ENCODE measurements around the gene PDZD2. TPM values are rescaled to one million over a fixed set of nuclear protein-coding genes. Genes with fewer than 3 reads are reported as not detected.

The PDZD2 gene
- total RNA-seq, 1 donor from 2014 or later = 1.1 TPM

DNA sequence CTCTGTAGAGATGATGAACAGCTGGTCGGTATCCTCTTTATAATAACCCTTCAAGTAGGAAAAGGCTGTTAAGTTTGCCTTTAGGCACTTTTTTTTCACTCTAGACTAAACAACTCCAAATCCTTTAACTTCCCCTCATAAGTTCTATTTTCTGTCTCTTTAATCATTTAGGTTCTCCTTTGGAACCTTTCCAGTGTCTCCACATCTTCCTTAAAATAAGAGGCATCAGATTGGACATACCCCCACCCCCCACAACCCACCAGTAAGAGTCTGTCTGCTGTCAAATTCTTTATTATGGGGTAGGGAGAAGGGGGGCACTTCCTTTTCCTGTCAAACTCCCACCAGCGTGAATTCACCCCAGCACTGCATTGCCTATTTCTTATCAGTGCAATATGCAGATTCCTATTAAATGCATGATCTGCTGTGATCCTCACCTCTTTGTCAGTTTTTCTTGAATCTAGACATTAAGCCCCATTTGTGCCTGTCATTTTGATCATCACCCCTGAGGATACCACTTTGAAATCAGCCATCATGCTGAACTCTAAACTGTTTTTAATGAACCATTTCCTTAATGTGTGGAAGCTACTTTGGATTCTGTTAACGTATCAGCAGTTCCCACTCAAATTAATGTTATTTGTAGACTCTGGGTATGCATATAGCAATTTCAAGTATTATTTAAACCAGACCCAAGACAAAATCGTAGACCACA lies 212.2 kb downstream of the PDZD2 start:
- Mint-ChIP-seq H3K4me1 (peaks cover 26% of the 10 kb centered on the region), H3K36me3 (no peaks in the 10 kb centered on the region), H3K9me3 (no peaks in the 10 kb centered on the region), H3K4me3 (no peak overlapping the region), H3K27ac (no peak overlapping the region), H3K27me3 (ENCODE audit: insufficient read depth, low read depth) (peaks cover 24% of the 10 kb centered on the region)
- Histone ChIP-seq H4K20me1 (ENCODE audit: low read depth) (no peaks in the 10 kb centered on the region), H3K79me2 (ENCODE audit: low read depth) (no peaks in the 10 kb centered on the region), H3K9me3 (ENCODE audit: low read depth) (no peaks in the 10 kb centered on the region), H3K4me2 (no peak overlapping the region), H3K36me3 (no peaks in the 10 kb centered on the region), H3K27ac (no peak overlapping the region), H2AFZ (replicated peaks) (no peak overlapping the region), H3K4me3 (no peak overlapping the region), H3K27me3 (no peaks in the 10 kb centered on the region), H3F3A (ENCODE audit: low read depth) (peaks cover 35% of the 10 kb centered on the region), H3K9ac (no peak overlapping the region), H3K4me1 (peaks cover 21% of the 10 kb centered on the region)
- no peak for DNase-seq (ENCODE audit: low spot score)
- TF ChIP-seq EZH2phosphoT487 (IDR thresholded peaks at IDR 0.05) = no peak
- TF ChIP-seq, protein P1, sequence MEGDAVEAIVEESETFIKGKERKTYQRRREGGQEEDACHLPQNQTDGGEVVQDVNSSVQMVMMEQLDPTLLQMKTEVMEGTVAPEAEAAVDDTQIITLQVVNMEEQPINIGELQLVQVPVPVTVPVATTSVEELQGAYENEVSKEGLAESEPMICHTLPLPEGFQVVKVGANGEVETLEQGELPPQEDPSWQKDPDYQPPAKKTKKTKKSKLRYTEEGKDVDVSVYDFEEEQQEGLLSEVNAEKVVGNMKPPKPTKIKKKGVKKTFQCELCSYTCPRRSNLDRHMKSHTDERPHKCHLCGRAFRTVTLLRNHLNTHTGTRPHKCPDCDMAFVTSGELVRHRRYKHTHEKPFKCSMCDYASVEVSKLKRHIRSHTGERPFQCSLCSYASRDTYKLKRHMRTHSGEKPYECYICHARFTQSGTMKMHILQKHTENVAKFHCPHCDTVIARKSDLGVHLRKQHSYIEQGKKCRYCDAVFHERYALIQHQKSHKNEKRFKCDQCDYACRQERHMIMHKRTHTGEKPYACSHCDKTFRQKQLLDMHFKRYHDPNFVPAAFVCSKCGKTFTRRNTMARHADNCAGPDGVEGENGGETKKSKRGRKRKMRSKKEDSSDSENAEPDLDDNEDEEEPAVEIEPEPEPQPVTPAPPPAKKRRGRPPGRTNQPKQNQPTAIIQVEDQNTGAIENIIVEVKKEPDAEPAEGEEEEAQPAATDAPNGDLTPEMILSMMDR (IDR thresholded peaks at IDR 0.05) = no peak

DNA sequence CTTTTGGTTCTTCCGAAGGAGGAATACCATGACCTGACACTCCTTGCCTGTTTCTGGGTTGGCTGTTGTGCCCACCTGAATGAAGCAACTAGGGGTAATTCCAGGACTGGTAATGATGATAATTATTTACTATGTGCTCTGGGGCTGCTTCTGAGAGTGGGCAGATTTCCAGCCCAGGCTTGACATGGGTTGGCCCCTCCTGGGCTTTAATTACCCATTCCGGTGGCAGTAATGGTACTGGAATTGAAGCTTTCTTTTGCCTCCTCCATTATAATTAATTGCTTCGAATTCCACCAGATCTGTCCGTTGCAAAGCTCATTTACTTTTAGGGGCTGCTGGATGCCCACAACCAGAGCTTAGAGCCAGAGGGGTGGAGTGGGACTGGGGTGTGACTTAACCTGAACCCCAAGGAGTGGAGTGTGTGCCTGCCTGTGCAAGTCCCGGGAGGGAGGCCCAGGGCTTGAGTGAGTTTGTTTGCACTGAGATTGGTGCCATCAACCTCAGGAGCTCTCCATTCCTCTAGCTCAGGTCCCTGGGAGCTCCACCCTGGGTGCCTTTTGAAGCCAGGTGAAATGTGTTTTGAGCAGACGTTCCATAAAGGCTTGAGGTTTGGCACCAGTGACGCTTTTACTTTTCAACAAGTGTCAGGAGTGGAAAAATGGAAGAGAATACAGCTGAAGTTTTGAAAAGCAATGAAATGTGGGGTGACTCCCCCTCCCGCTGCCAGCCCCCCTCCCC lies 214.6 kb downstream of the PDZD2 start:
- DNase-seq (ENCODE audit: low spot score) = peak; percentile 16
- peak overlapping the region; percentile 94 for H3K4me3 Mint-ChIP-seq
- H3K27ac Mint-ChIP-seq = no peak overlapping the region
- Histone ChIP-seq H2AFZ (replicated peaks) (no peak overlapping the region), H3K27ac (no peak overlapping the region), H3K4me1 (peaks cover 25% of the 10 kb centered on the region), H3K4me2 (peak overlapping the region; percentile 87), H3K9ac (no peak overlapping the region), H3K27me3 (no peaks in the 10 kb centered on the region), H3K9me3 (ENCODE audit: low read depth) (no peaks in the 10 kb centered on the region), H3K36me3 (no peaks in the 10 kb centered on the region), H3K4me3 (peak overlapping the region; percentile 59), H4K20me1 (ENCODE audit: low read depth) (no peaks in the 10 kb centered on the region), H3K79me2 (ENCODE audit: low read depth) (no peaks in the 10 kb centered on the region), H3F3A (ENCODE audit: low read depth) (peaks cover 40% of the 10 kb centered on the region)
- no peaks in the 10 kb centered on the region for H3K36me3 Mint-ChIP-seq
- peaks cover 29% of the 10 kb centered on the region for H3K4me1 Mint-ChIP-seq
- TF ChIP-seq, protein P1 (IDR thresholded peaks at IDR 0.05) = no peak
- no peak for TF ChIP-seq EZH2phosphoT487 (IDR thresholded peaks at IDR 0.05)
- H3K9me3 Mint-ChIP-seq = peaks cover 4% of the 10 kb centered on the region
- peaks cover 24% of the 10 kb centered on the region for H3K27me3 Mint-ChIP-seq (ENCODE audit: insufficient read depth, low read depth)

DNA sequence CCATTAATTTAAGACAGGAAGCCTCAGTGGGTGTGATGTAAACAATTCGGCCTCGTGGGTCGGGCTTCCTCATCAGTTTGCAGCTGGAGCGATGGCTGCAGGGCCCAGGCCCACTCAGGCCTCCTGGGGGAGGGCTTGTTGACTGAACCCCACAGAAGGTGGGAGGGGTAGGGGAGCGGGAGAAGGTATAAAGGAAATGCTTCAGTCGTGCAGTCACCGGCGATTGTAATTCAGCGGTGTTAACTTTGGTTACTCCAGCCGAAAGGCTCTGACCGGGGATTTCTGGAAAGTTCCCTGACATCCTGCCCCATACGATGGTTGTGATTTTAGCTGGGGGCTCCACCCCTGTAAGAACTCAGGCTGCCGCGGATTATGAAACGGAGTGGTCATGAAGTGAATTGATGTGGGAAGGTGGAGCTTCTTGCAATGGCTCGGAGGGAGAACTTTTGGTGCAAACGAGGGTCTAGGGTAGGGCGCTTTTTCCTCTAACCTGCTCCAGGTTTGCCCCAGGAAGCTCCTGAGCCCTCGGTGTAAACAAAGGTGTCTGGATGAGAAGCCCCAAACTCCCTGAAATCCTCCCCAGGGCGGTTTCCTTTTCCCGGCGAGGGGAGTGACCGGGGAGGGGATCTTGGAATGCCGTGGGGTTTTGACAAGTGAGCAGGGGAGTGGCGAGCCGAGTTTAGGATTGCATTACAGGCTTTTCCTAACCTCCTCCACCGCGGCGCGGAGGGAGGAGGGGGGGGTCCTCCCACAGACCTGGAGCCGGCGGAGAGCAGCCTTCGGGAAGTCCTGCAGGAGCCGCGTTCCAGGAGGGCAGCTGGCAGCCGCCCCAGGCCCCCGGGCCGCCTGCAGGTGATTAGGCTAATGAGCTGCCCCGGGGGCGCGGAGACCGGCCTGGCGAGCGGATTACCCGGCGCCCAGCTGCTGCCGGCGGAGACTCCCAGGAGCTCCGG lies 215.5 kb downstream of the PDZD2 start:
- no peaks in the 10 kb centered on the region for H4K20me1 ChIP-seq (ENCODE audit: low read depth)
- H3K4me2 ChIP-seq = peak overlapping the region; percentile 87
- H3K79me2 ChIP-seq (ENCODE audit: low read depth) = no peaks in the 10 kb centered on the region
- peaks cover 25% of the 10 kb centered on the region for H3K4me1 ChIP-seq
- H3F3A ChIP-seq (ENCODE audit: low read depth) = peaks cover 40% of the 10 kb centered on the region
- Mint-ChIP-seq H3K27me3 (ENCODE audit: insufficient read depth, low read depth) (peaks cover 24% of the 10 kb centered on the region), H3K4me3 (peak overlapping the region; percentile 94), H3K36me3 (peaks cover under 1% of the 10 kb centered on the region), H3K27ac (no peak overlapping the region), H3K9me3 (peaks cover 12% of the 10 kb centered on the region), H3K4me1 (peaks cover 29% of the 10 kb centered on the region)
- no peaks in the 10 kb centered on the region for H3K36me3 ChIP-seq
- TF ChIP-seq EZH2 (IDR thresholded peaks at IDR 0.05) (no peak), EZH2phosphoT487 (IDR thresholded peaks at IDR 0.05) (peak; percentile 28)
- TF ChIP-seq, protein P1 (IDR thresholded peaks at IDR 0.05) = no peak
- H3K27ac ChIP-seq = no peak overlapping the region
- H3K9ac ChIP-seq = no peak overlapping the region
- peak; percentile 83 for DNase-seq (ENCODE audit: low spot score)
- peak overlapping the region; percentile 80 for H2AFZ ChIP-seq (replicated peaks)
- H3K27me3 ChIP-seq = no peaks in the 10 kb centered on the region
- peak overlapping the region; percentile 59 for H3K4me3 ChIP-seq
- peaks cover 5% of the 10 kb centered on the region for H3K9me3 ChIP-seq (ENCODE audit: low read depth)

Measured in neural progenitor cell (in vitro differentiated cells).